Natural killer cell (primary cell): ENCODE results near the gene ADAMTS18. TPM values are rescaled to one million over a fixed set of nuclear protein-coding genes. Genes with fewer than 3 reads are reported as not detected.

Source experiments
- ATAC-seq, 3 donors: fragments of 150-1000 bp in 2 of 3; fragments of 200-7000 bp in 1 of 3; cut with Tn5 transposase; 1 replicate in 1 of 3; 2 replicates in 2 of 3; pipeline ENCODE4 v1.10.0; 2021; ENCODE audit warnings: mild to moderate bottlenecking in 2 of 3, moderate library complexity in 2 of 3
- DNase-seq, 2 donors: peaks; one replicate each; pipeline versions ENCODE4 v3.0.0 to v3.0.0-alpha.2; 2013 to 2021; ENCODE audit warnings: mixed read lengths in 1 of 2
- H3K27ac ChIP-seq: one replicate; pipeline ENCODE4 v1.5.1; 2013; ENCODE audit warnings: mild to moderate bottlenecking, low read length
- H3K27me3 ChIP-seq: one replicate; pipeline ENCODE4 v1.6.1; 2013; ENCODE audit warnings: low read length; ENCODE audit not compliant: control insufficient read depth, insufficient read depth
- H3K36me3 ChIP-seq: one replicate; pipeline ENCODE4 v1.6.1; 2013; ENCODE audit warnings: low read length; ENCODE audit not compliant: control insufficient read depth, insufficient read depth
- H3K4me1 ChIP-seq: one replicate; pipeline ENCODE4 v1.6.1; 2013; ENCODE audit warnings: low read length; ENCODE audit not compliant: control insufficient read depth, insufficient read depth
- H3K4me3 ChIP-seq: one replicate; pipeline ENCODE4 v1.5.1; 2013; ENCODE audit warnings: low read length
- H3K9me3 ChIP-seq: one replicate; pipeline ENCODE4 v1.6.1; 2013; ENCODE audit warnings: low read length; ENCODE audit not compliant: control insufficient read depth, insufficient read depth
- H3K27ac Mint-ChIP-seq, 2 donors: one replicate each; pipeline ENCODE4 v1.8.0; 2022; ENCODE audit warnings: mild to moderate bottlenecking in 2 of 2, mixed read lengths in 2 of 2, moderate library complexity in 1 of 2
- H3K27me3 Mint-ChIP-seq, 2 donors: one replicate each; pipeline ENCODE4 v1.8.0; 2022; ENCODE audit warnings: low read depth in 2 of 2, mixed read lengths in 2 of 2
- H3K36me3 Mint-ChIP-seq: one replicate; pipeline ENCODE4 v1.8.0; 2022; ENCODE audit warnings: mixed read lengths
- H3K4me1 Mint-ChIP-seq, 2 donors: one replicate each; pipeline ENCODE4 v1.8.0; 2022; ENCODE audit warnings: mixed read lengths in 2 of 2
- H3K4me3 Mint-ChIP-seq: one replicate; pipeline ENCODE4 v1.8.0; 2022; ENCODE audit warnings: mild to moderate bottlenecking, moderate library complexity, mixed read lengths
- H3K9me3 Mint-ChIP-seq, 2 donors: one replicate each; pipeline ENCODE4 v1.8.0; 2022; ENCODE audit warnings: mixed read lengths in 2 of 2
- CTCF ChIP-seq: fragments of 200-600 bp; IDR thresholded peaks from one replicate; pipeline ENCODE4 v1.8.0; 2022; ENCODE audit warnings: antibody characterized with exemption
- WGBS: methylation state at CpG from one replicate; pipeline ENCODE4 v1.1.7; 2013; ENCODE audit warnings: missing lambda C conversion rate; ENCODE audit not compliant: insufficient coverage; 5-methylcytosine and 5-hydroxymethylcytosine counted together
- intact Hi-C: fragments of 100-400 bp; cut with micrococcal nuclease; formaldehyde crosslinking; loops from one replicate; pipeline ENCODE4 v1.14.2; 2022
- total RNA-seq, 4 donors: library from RNA; stranded (reverse); fragments of 120-200 nt in 1 of 4; gene quantifications; one replicate each; pipeline versions ENCODE4 v1.2.3 to v1.2.4, GENCODE V29; 2013 to 2022

Gene ADAMTS18
- total RNA-seq, 3 donors from 2014 or later (not counting 1 experiment from before 2014, with no cell fraction given) = not detected

- peaks cover 0 to 2% of the 10 kb centered on the region in 2 donors for H3K9me3 Mint-ChIP-seq
- DNase-seq = no peak
- 83% methylated on average over 2 of the region's 2 CpGs for WGBS
- intact Hi-C loops = no loop called here
- H3K27ac Mint-ChIP-seq = no peak overlapping the region
- no peaks in the 10 kb centered on the region for H3K36me3 Mint-ChIP-seq
- H3K4me3 ChIP-seq = no peak overlapping the region
- H3K4me1 Mint-ChIP-seq = no peaks in the 10 kb centered on the region
- no peak overlapping the region for H3K27ac ChIP-seq
- no peaks in the 10 kb centered on the region for H3K9me3 ChIP-seq
- no peak for ATAC-seq
- H3K36me3 ChIP-seq = no peaks in the 10 kb centered on the region
- H3K4me3 Mint-ChIP-seq = no peak overlapping the region
- peaks cover 23 to 35% of the 10 kb centered on the region in 2 donors for H3K27me3 Mint-ChIP-seq
- no peak for TF ChIP-seq CTCF
- H3K27me3 ChIP-seq = no peaks in the 10 kb centered on the region
- H3K4me1 ChIP-seq = no peaks in the 10 kb centered on the region
Measured at GRCh38 chr16:77399546-77399945, 35.3 kb downstream of the ADAMTS18 start.

GRCh38 chr16:77399066-77399465, 35.8 kb downstream of the ADAMTS18 start:
- Mint-ChIP-seq H3K9me3 (peaks cover 0 to 2% of the 10 kb centered on the region in 2 donors), H3K4me1 (no peaks in the 10 kb centered on the region), H3K27ac (no peak overlapping the region), H3K4me3 (no peak overlapping the region), H3K27me3 (peaks cover 22 to 35% of the 10 kb centered on the region in 2 donors), H3K36me3 (no peaks in the 10 kb centered on the region)
- no peaks in the 10 kb centered on the region for H3K9me3 ChIP-seq
- DNase-seq (no peak), ATAC-seq (no peak)
- 67% methylated on average over 1 of the region's 1 CpG for WGBS
- H3K27ac ChIP-seq = no peak overlapping the region
- H3K4me3 ChIP-seq = no peak overlapping the region
- intact Hi-C loops = no loop called here
- H3K27me3 ChIP-seq = no peaks in the 10 kb centered on the region
- no peaks in the 10 kb centered on the region for H3K36me3 ChIP-seq
- no peak for TF ChIP-seq CTCF
- no peaks in the 10 kb centered on the region for H3K4me1 ChIP-seq

GRCh38 chr16:77398495-77398894, 36.3 kb downstream of the ADAMTS18 start:
- Mint-ChIP-seq H3K27ac (no peak overlapping the region), H3K4me1 (no peaks in the 10 kb centered on the region), H3K27me3 (peaks cover 19 to 29% of the 10 kb centered on the region in 2 donors), H3K4me3 (no peak overlapping the region), H3K36me3 (no peaks in the 10 kb centered on the region), H3K9me3 (no peaks in the 10 kb centered on the region)
- WGBS = 33% methylated on average over 3 of the region's 4 CpGs
- no peak for ATAC-seq
- Histone ChIP-seq H3K27me3 (no peaks in the 10 kb centered on the region), H3K4me3 (no peak overlapping the region), H3K27ac (no peak overlapping the region), H3K4me1 (no peaks in the 10 kb centered on the region), H3K36me3 (no peaks in the 10 kb centered on the region), H3K9me3 (no peaks in the 10 kb centered on the region)
- no peak for TF ChIP-seq CTCF
- no peak for DNase-seq
- intact Hi-C loops = no loop called here

- Histone ChIP-seq H3K4me1 (no peaks in the 10 kb centered on the region), H3K9me3 (no peaks in the 10 kb centered on the region), H3K27ac (no peak overlapping the region), H3K4me3 (no peak overlapping the region), H3K36me3 (no peaks in the 10 kb centered on the region), H3K27me3 (no peaks in the 10 kb centered on the region)
- DNase-seq (no peak), ATAC-seq (no peak)
- H3K4me3 Mint-ChIP-seq = no peak overlapping the region
- WGBS = 88% methylated on average over 3 of the region's 3 CpGs
- no peaks in the 10 kb centered on the region for H3K9me3 Mint-ChIP-seq
- peaks cover 16 to 28% of the 10 kb centered on the region in 2 donors for H3K27me3 Mint-ChIP-seq
- no peaks in the 10 kb centered on the region for H3K36me3 Mint-ChIP-seq
- intact Hi-C loops = no loop called here
- no peaks in the 10 kb centered on the region for H3K4me1 Mint-ChIP-seq
- H3K27ac Mint-ChIP-seq = no peak overlapping the region
- no peak for TF ChIP-seq CTCF
Measured at GRCh38 chr16:77396461-77396860, 38.4 kb downstream of the ADAMTS18 start.
